Ovary (tissue), 9 donors: Measurements from ENCODE around the gene CUTA. TPM values are rescaled to one million over a fixed set of nuclear protein-coding genes. Genes with fewer than 3 reads are reported as not detected.
A peak's percentile ranks its signal among the peaks of the same experiment; 100 is the strongest.

ENCODE experiments used
- DNase-seq, 5 donors: peaks; one replicate each; pipeline ENCODE4 v3.0.0-alpha.2; 2019 to 2020
- H3K27ac ChIP-seq, 2 donors: fragments of 200-600 bp; one replicate each; pipeline versions ENCODE4 v1.5.1 to v1.8.0; 2019 to 2022
- H3K27me3 ChIP-seq: fragments of 200-600 bp; one replicate; pipeline ENCODE4 v1.8.0; 2022
- H3K36me3 ChIP-seq: fragments of 200-600 bp; sonication (generic); one replicate; pipeline ENCODE4 v1.5.1; 2019
- H3K4me1 ChIP-seq: one replicate; pipeline ENCODE4 v1.8.1; 2013; ENCODE audit warnings: mild to moderate bottlenecking, moderate library complexity; ENCODE audit not compliant: insufficient read depth
- H3K4me3 ChIP-seq: fragments of 200-600 bp; sonication (generic); one replicate; pipeline ENCODE4 v1.5.1; 2017
- H3K9me3 ChIP-seq, 2 donors: fragments of 200-600 bp in 1 of 2; sonication (generic) in 1 of 2; one replicate each; pipeline versions ENCODE4 v1.5.1 to v1.8.1; 2013 to 2019; ENCODE audit warnings: mild to moderate bottlenecking in 1 of 2, moderate library complexity in 1 of 2
- EP300 ChIP-seq: sonication (generic); formaldehyde crosslinking; IDR thresholded peaks from one replicate; pipeline ENCODE4 v1.6.1; 2017; ENCODE audit warnings: antibody characterized with exemption
- POLR2A ChIP-seq: fragments of 450-650 bp; IDR thresholded peaks from one replicate; pipeline ENCODE4 v1.6.1; 2017; ENCODE audit warnings: antibody characterized with exemption, mild to moderate bottlenecking, moderate library complexity
- WGBS, 3 donors: extraction: QIAGEN DNeasy Blood & Tissue Kit in 1 of 3; methylation state at CpG; one replicate each; pipeline versions ENCODE4 v1.1.5 to v1.1.7; 2013 to 2017; 5-methylcytosine and 5-hydroxymethylcytosine counted together
- intact Hi-C, 4 donors: fragments of 100-400 bp; cut with DNase I; formaldehyde crosslinking; loops; one replicate each; pipeline versions ENCODE4 v1.11.0 to v1.15.1; 2022 to 2023
- polyA plus RNA-seq, 2 donors: library from polyadenylated mRNA; stranded (reverse); fragments of 200-250 nt in 1 of 2; fragments of 350-450 nt in 1 of 2; fragmentation: Illumina TruSeq in 1 of 2; extraction: RNeasy Lipid Tissue Mini Kit (QIAGEN cat#74804) in 1 of 2; gene quantifications; one replicate each; pipeline ENCODE4 v1.2.3, GENCODE V29; 2013 to 2014
- total RNA-seq, 7 donors: library from RNA; depleted of rRNA in 2 of 7; stranded (reverse); fragments of >200 nt in 2 of 7; fragmentation: NEBNext Ultra II Directional in 3 of 7; extraction: Animal tissue kit (Norgen Biotek cat#: 25700) in 3 of 7; gene quantifications; one replicate each; pipeline versions ENCODE4 v1.1.0 to v1.2.4, GENCODE V29; 2016 to 2023
- TF ChIP-seq, protein P1 (sequence below), 3 donors: fragments of 450-650 bp in 2 of 3; fragments of 200-600 bp in 1 of 3; IDR thresholded peaks; one replicate each; pipeline versions ENCODE4 v1.5.1 to v1.8.0; 2016 to 2022; ENCODE audit warnings: antibody characterized with exemption in 3 of 3, mild to moderate bottlenecking in 1 of 3
- donor health status: DM: no; HTN: no; CAD: no; lungs with moderate emphysema.
- donor health status: DM: no; HTN: no; CAD: no.
- donor health status: Bipolar disorder and iron deficiency.
- donor health status: DM: yes; HTN: yes; CAD: no.
- donor health status: DM: no; HTN: no; CAD: no.
- donor health status: DM: yes; HTN: yes; CAD: no.

The CUTA gene
- total and polyA plus RNA-seq, 9 donors: 125 to 250 (median 177) TPM

GRCh38 chr6:33439956-33440648 is 22.2 kb upstream of the CUTA start:
- no peak overlapping the region for H3K27ac ChIP-seq
- H3K36me3 ChIP-seq: no peaks in the 10 kb centered on the region
- 65 to 70% (median 69%) methylated on average over 9 of the region's 9 CpGs for WGBS, 3 donors
- H3K4me3 ChIP-seq: no peak overlapping the region
- no peaks in the 10 kb centered on the region for H3K9me3 ChIP-seq
- H3K4me1 ChIP-seq: no peaks in the 10 kb centered on the region
- intact Hi-C loops: no loop called here
- no peaks in the 10 kb centered on the region for H3K27me3 ChIP-seq
- no peak for DNase-seq
- TF ChIP-seq, protein P1, sequence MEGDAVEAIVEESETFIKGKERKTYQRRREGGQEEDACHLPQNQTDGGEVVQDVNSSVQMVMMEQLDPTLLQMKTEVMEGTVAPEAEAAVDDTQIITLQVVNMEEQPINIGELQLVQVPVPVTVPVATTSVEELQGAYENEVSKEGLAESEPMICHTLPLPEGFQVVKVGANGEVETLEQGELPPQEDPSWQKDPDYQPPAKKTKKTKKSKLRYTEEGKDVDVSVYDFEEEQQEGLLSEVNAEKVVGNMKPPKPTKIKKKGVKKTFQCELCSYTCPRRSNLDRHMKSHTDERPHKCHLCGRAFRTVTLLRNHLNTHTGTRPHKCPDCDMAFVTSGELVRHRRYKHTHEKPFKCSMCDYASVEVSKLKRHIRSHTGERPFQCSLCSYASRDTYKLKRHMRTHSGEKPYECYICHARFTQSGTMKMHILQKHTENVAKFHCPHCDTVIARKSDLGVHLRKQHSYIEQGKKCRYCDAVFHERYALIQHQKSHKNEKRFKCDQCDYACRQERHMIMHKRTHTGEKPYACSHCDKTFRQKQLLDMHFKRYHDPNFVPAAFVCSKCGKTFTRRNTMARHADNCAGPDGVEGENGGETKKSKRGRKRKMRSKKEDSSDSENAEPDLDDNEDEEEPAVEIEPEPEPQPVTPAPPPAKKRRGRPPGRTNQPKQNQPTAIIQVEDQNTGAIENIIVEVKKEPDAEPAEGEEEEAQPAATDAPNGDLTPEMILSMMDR (IDR thresholded peaks at IDR 0.05): no peak
- TF ChIP-seq EP300 (no peak), POLR2A (no peak)

GRCh38 chr6:33438978-33439594 is 21.2 kb upstream of the CUTA start:
- no peaks in the 10 kb centered on the region for H3K36me3 ChIP-seq
- WGBS, 3 donors: 89 to 95% (median 91%) methylated on average over 3 of the region's 3 CpGs
- no peaks in the 10 kb centered on the region for H3K27me3 ChIP-seq

GRCh38 chr6:33437666-33438065 is 19.8 kb upstream of the CUTA start:
- DNase-seq: peak in 1 of 5 donors; percentile 19
- H3K27ac ChIP-seq: no peak overlapping the region
- peaks cover 2% of the 10 kb centered on the region for H3K4me1 ChIP-seq
- H3K9me3 ChIP-seq: no peaks in the 10 kb centered on the region
- intact Hi-C loops: no loop called here
- TF ChIP-seq POLR2A (no peak), EP300 (no peak)
- TF ChIP-seq, protein P1 (IDR thresholded peaks at IDR 0.05): no peak
- H3K4me3 ChIP-seq: no peak overlapping the region
- no peaks in the 10 kb centered on the region for H3K36me3 ChIP-seq
- WGBS, 3 donors: 91 to 93% (median 92%) methylated on average over 18 of the region's 18 CpGs
- H3K27me3 ChIP-seq: no peaks in the 10 kb centered on the region

More at GRCh38 chr6:33438978-33439594, 21.2 kb upstream of the CUTA start:
- H3K4me3 ChIP-seq: no peak overlapping the region
- no peaks in the 10 kb centered on the region for H3K4me1 ChIP-seq
- H3K9me3 ChIP-seq: no peaks in the 10 kb centered on the region
- TF ChIP-seq, protein P1 (IDR thresholded peaks at IDR 0.05): no peak
- no peak for TF ChIP-seq EP300
- TF ChIP-seq POLR2A: no peak
- intact Hi-C loops: no loop called here
- DNase-seq: no peak
- H3K27ac ChIP-seq: no peak overlapping the region

- H3K27me3 ChIP-seq: no peaks in the 10 kb centered on the region
- no peak for DNase-seq
- intact Hi-C loops: no loop called here
- peaks cover 8% of the 10 kb centered on the region for H3K4me1 ChIP-seq
- no peak overlapping the region for H3K4me3 ChIP-seq
- TF ChIP-seq, protein P1 (IDR thresholded peaks at IDR 0.05): no peak
- TF ChIP-seq POLR2A (no peak), EP300 (no peak)
- WGBS, 3 donors: 81 to 91% (median 85%) methylated on average over 4 of the region's 4 CpGs
- no peak overlapping the region for H3K27ac ChIP-seq
- no peaks in the 10 kb centered on the region for H3K9me3 ChIP-seq
- H3K36me3 ChIP-seq: no peaks in the 10 kb centered on the region
Measured at GRCh38 chr6:33434961-33435360, 17.1 kb upstream of the CUTA start.
